IMR-90 (cell line): Measurements from ENCODE around the gene NET1.

Experiments
- CEBPB ChIP-seq: IDR thresholded peaks from 2 replicates; pipeline ENCODE4 v1.6.1; 2012; ENCODE audit warnings: low read depth, low read length, improper control_type of control experiment
- CTCF ChIP-seq: conservative IDR thresholded peaks from 2 replicates; pipeline ENCODE4 v1.5.1; 2012; ENCODE audit warnings: mild to moderate bottlenecking, low read depth, low read length, improper control_type of control experiment
- FOS ChIP-seq: fragments of 150-350 bp; IDR thresholded peaks from 2 replicates; pipeline ENCODE4 v1.6.1; 2016; ENCODE audit warnings: low read depth, low read length
- MAZ ChIP-seq: IDR thresholded peaks from 2 replicates; pipeline ENCODE4 v1.6.1; 2012; ENCODE audit warnings: low read depth, mild to moderate bottlenecking, low read length, improper control_type of control experiment, moderate library complexity, borderline replicate concordance
- NFE2L2 ChIP-seq: fragments of 150-350 bp; IDR thresholded peaks from 2 replicates; pipeline ENCODE4 v1.6.1; 2016; ENCODE audit warnings: low read depth, mild to moderate bottlenecking, low read length
- POLR2A ChIP-seq: IDR thresholded peaks from 2 replicates; pipeline ENCODE4 v1.6.1; 2012; ENCODE audit warnings: mild to moderate bottlenecking, low read depth, low read length
- RAD21 ChIP-seq: IDR thresholded peaks from 2 replicates; pipeline ENCODE4 v1.6.1; 2012; ENCODE audit warnings: low read length, improper control_type of control experiment
- RCOR1 ChIP-seq: IDR thresholded peaks from 2 replicates; pipeline ENCODE4 v1.6.1; 2012; ENCODE audit warnings: mild to moderate bottlenecking, low read length, improper control_type of control experiment; ENCODE audit not compliant: insufficient replicate concordance
- RFX5 ChIP-seq: IDR thresholded peaks from 2 replicates; pipeline ENCODE4 v1.8.0; 2012; ENCODE audit warnings: low read depth, mild to moderate bottlenecking, low read length, moderate library complexity
- SMC3 ChIP-seq: fragments of 150-350 bp; IDR thresholded peaks from 2 replicates; pipeline ENCODE4 v1.6.1; 2016; ENCODE audit warnings: low read depth, mild to moderate bottlenecking, antibody characterized with exemption, low read length, moderate library complexity
- USF2 ChIP-seq: fragments of 150-350 bp; IDR thresholded peaks from 2 replicates; pipeline ENCODE4 v1.6.1; 2017; ENCODE audit warnings: mild to moderate bottlenecking, antibody characterized with exemption, low read length, low read depth

DNA sequence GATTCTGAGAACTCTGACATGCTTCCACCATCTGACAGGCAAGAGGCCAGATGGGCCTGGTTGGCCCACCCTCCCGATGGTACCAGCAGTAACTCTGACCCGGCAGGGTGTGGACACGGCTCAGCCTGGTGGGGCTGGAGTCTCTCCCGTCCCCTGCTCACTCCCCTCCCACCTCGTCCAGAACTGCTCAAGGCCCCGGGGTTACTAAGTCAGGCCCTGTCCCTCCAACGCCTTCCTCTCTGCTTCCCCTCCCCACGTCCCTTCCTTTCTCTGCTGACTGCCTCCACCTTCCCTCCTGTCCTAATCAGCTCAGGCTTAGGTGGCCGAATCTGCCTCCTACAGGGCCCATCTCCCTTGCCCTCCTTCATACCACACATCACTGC, 74.5 kb downstream of the NET1 start:
- no peak for TF ChIP-seq POLR2A
- TF ChIP-seq CTCF = no peak
- TF ChIP-seq SMC3 = no peak
- no peak for TF ChIP-seq NFE2L2
- no peak for TF ChIP-seq MAZ
- TF ChIP-seq USF2 = no peak
- no peak for TF ChIP-seq RAD21
- TF ChIP-seq RCOR1 = no peak
- TF ChIP-seq CEBPB = no peak
- TF ChIP-seq RFX5 = no peak
- TF ChIP-seq FOS = no peak
